ENCODE results near the gene GADD45B. TPM values are rescaled to one million over a fixed set of nuclear protein-coding genes. Genes with fewer than 3 reads are reported as not detected.

The GADD45B gene
- total and polyA plus RNA-seq, 2 of the 4 experiments (the other 2 are of a cell fraction): 30.1 to 106 TPM

DNA sequence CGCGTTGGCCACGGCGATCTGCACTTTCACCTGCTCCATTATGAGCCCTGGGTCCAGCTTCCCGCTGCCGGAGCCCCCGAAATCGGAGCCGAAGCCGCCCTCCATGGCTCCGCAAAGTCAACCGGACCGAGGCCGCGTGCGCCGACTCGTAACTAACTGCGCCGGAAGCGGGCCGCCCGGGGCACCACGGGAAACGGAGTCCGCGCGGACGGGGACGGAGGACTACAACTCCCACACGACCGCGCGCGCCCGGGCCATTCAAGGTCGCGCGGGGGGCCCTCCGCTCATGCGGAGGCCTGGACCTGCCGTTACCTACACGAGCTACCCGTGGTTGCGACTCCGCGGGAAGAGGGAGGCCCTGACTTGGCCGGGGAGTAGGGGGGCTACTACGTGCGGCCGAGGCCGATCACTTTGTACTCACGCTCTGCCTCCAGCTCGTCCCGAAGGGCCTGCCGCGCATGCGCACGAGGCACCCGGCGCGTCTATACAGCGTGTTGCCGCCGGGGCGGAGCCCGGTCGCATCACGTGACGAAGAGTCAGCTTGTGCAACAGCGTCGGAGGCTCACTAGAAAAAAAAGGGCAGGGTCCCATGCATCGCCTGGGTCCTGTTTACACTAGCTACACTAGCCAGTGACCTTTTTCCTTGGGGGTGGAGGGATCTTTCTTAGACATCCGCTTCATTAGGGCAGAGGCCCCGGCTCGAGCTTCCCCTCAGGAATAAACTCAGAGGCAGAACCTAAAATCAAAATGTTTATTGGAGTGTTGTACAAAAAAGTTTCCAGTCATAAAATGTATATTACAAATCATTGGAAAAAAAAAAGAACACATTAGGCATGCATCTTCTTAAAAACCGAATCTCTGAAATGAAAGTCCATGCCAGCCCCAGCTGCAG is 48.3 kb upstream of the GADD45B start, which contains the start of gene TIMM13 (continued):
- peak; percentile 99 for TF ChIP-seq USF2 (IDR thresholded peaks at IDR 0.05; ENCODE audit: low read depth, low read length)
- peak; percentile 72; the same call in 1 of the 2 replicates for TF ChIP-seq MXI1 (IDR thresholded peaks at IDR 0.05; ENCODE audit: borderline replicate concordance, low read depth, low read length)
- TF ChIP-seq MAZ (IDR thresholded peaks at IDR 0.05; ENCODE audit: borderline replicate concordance, low read depth, low read length): peak; percentile 12; the same call in 1 of the 2 replicates

Measured in IMR-90 (cell line).